Measurements from ENCODE around the gene C16orf96.

GRCh38 chr16:4594433-4595410, 38.6 kb downstream of the C16orf96 start:
- TF ChIP-seq CTCF (IDR thresholded peaks at IDR 0.05; ENCODE audit: low read depth, low read length, missing input control) (no peak), REST (IDR thresholded peaks at IDR 0.05) (no peak), MAX (IDR thresholded peaks at IDR 0.05) (no peak), RAD21 (IDR thresholded peaks at IDR 0.05) (no peak), ZBTB33 (IDR thresholded peaks at IDR 0.05) (no peak), YY1 (IDR thresholded peaks at IDR 0.05) (no peak), JUND (IDR thresholded peaks at IDR 0.05) (no peak), EGR1 (IDR thresholded peaks at IDR 0.05; ENCODE audit: low read depth in 2 of 2) (no peak), GABPA (IDR thresholded peaks at IDR 0.05 in 1 of 2, conservative IDR thresholded peaks at IDR 0.05 in 1 of 2) (no peak), HNF4G (IDR thresholded peaks at IDR 0.05) (no peak), TAF1 (conservative IDR thresholded peaks at IDR 0.05) (no peak), ATF3 (IDR thresholded peaks at IDR 0.05) (no peak), SP1 (IDR thresholded peaks at IDR 0.05) (no peak), RXRA (IDR thresholded peaks at IDR 0.05) (no peak)

Measured in liver (tissue), 3 donors.